Measurements from ENCODE around the gene CCDC85C. TPM values are rescaled to one million over a fixed set of nuclear protein-coding genes. Genes with fewer than 3 reads are reported as not detected.

Gene CCDC85C
- total RNA-seq, 6 experiments from 2014 or later = 31.3 to 41.4 (median 34.3) TPM

DNA sequence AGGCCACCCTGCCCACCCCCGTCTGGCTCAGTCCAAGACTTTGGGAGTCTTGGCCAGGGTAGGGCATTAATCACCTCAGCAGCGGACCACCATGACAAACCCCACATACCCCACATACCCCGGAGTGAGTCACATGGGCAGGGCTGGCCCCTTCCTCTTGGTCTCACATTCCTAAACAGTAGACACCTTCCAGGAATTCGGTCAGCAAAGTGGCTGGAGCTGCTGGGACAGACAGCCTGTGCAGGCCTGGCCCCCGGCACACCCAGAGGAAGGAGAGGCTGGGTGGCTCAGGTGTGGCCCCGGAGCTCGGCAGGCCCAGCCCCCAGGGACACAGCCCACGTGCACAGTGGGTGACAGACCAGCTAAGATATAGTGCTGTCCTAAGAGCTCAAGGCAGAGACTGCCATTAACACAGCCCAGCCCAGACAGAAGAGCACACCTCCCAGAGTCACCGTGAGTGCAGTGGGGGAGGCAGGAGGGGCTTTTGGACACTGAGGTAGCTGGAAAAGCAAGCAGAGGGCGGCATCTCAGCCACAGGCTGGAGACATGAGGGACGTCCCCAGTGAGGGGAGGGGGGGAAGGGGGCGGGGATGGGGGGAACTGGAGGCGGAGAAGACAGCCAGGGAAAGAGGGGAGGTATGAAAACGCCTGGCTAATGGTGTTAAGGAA is 24.0 kb downstream of the CCDC85C start:
- DNase-seq = peak; percentile 52
- peaks cover 66% of the 10 kb centered on the region for H3K4me1 Mint-ChIP-seq (ENCODE audit: low read depth)

DNA sequence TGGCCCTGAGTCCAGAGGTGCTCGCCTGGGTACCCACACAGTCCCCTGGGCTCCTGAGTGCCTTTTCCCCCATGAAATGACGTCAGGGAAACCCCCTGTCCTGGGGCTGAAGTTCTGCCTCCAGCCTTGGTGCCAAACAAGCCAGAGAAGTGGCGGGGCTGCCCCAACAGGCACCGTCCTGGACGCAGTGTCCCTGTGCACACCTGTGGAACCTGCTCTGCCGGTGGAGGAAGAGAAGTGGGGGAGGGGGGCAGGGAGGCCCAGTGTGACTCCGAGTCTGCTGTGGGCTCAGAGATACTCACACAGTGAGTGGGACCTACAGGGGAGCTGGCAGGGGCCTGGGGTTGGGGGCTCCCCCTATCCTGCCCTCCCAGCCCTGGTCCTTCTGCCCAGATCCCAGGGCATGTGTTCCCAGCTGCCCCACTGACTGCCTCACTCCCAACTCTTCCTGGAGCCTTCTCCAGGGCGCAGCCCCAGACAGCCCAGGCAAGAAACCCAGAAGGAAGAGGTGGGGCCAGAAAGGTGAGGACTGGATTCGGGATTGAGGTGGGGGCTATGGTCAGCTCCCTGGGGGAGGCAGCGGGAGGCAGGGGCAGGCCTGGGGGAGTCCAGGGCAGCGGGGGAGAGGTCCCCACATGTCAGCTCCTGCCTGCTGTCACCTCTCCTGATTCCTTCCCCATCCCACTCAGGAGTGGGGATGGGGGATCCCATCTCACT is 24.7 kb downstream of the CCDC85C start:
- Mint-ChIP-seq H3K27ac (peak overlapping the region; percentile 85), H3K36me3 (ENCODE audit: low read depth) (no peaks in the 10 kb centered on the region; the same call in 1 of the 2 replicates), H3K27me3 (ENCODE audit: insufficient read depth) (no peaks in the 10 kb centered on the region; the same call in 1 of the 2 replicates), H3K9me3 (no peaks in the 10 kb centered on the region), H3K4me1 (ENCODE audit: low read depth) (peaks cover 73% of the 10 kb centered on the region), H3K4me3 (peak overlapping the region; percentile 71)
- TF ChIP-seq, protein P1, sequence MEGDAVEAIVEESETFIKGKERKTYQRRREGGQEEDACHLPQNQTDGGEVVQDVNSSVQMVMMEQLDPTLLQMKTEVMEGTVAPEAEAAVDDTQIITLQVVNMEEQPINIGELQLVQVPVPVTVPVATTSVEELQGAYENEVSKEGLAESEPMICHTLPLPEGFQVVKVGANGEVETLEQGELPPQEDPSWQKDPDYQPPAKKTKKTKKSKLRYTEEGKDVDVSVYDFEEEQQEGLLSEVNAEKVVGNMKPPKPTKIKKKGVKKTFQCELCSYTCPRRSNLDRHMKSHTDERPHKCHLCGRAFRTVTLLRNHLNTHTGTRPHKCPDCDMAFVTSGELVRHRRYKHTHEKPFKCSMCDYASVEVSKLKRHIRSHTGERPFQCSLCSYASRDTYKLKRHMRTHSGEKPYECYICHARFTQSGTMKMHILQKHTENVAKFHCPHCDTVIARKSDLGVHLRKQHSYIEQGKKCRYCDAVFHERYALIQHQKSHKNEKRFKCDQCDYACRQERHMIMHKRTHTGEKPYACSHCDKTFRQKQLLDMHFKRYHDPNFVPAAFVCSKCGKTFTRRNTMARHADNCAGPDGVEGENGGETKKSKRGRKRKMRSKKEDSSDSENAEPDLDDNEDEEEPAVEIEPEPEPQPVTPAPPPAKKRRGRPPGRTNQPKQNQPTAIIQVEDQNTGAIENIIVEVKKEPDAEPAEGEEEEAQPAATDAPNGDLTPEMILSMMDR (IDR thresholded peaks at IDR 0.05) = no peak
- no peak for DNase-seq

More for the DNA sequence above, 24.0 kb downstream of the CCDC85C start:
- Mint-ChIP-seq H3K36me3 (ENCODE audit: low read depth) (no peaks in the 10 kb centered on the region; the same call in 1 of the 2 replicates), H3K27me3 (ENCODE audit: insufficient read depth) (no peaks in the 10 kb centered on the region), H3K4me3 (peak overlapping the region; percentile 71), H3K9me3 (no peaks in the 10 kb centered on the region), H3K27ac (peak overlapping the region; percentile 85)
- TF ChIP-seq, protein P1 (IDR thresholded peaks at IDR 0.05) = no peak

DNA sequence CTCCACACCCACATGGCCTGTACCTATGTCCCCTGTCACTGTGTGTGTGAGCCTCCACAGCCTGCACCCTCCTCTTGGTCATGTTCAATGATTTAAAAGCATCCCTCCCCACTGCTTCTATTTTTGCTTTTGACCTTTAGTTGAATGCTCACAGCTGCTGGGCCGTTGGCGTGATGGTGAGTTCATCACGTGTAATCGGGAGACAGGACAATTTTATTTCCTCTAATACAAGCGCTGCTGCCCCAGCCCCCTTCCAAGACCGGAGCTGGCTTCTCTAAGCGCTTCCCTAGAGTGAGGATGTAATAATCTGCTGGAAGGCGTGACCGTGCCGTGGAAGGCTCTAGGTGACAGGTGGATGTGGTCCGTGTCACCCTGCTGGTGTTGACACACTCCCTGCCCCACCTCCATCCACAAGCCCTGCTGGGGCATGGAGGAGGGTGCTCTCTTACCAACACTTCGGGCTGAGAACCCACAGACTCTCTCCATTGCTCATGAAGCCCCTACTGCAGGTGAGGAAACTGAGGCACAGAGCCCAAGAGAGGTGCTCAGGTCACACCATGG is 25.4 kb downstream of the CCDC85C start:
- no peak for DNase-seq
- peak overlapping the region; percentile 60 for H3K27ac Mint-ChIP-seq

DNA sequence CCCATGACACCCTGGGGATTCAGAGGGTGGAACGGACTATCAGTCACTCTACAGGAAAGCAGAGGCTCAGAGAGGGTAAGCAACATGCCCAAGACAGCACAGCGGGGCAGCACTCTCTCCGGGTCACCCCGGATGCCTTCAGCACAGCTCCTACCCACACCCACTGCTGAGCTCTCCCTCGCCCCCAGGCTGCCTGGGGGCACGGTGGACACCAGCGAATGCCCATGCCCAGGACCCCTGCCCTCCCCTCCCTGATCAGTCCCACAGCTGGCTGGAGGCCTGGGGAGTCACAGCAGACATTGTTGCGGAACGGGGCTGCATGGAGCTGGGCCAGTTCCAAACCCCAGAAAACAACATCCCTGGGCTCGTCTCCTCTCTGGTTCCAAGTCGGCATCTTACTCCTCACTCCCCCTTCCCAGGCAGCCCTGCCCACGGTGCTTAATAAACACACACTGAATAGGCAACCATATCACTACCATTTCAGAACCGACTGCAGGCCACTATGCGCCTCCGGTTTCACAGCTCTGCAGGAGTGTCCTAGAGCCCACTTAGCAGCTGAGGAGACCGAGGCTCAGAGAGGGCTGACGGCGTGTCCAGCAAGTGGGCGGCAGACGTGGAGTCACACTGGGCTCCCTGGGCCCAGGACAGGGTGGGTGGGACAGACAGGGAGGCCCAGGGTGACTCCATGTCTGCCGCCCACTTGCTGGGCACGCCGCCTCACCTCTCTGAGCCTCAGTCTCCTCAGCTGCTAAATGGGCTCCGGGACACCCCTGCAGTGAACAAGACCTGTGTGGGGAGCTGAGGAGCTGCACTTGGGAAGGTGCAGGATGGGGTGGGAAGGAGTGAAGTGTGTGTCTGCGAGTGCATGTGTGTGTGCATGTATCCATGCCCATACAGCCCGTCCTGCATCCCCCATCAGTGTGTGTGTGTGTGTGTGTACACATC is 27.0 kb downstream of the CCDC85C start:
- Mint-ChIP-seq H3K36me3 (ENCODE audit: low read depth) (no peaks in the 10 kb centered on the region; the same call in 1 of the 2 replicates), H3K9me3 (no peaks in the 10 kb centered on the region), H3K27me3 (ENCODE audit: insufficient read depth) (no peaks in the 10 kb centered on the region; the same call in none of the 2 replicates), H3K27ac (peak overlapping the region; percentile 82), H3K4me3 (no peak overlapping the region; the same call in 1 of the 2 replicates), H3K4me1 (ENCODE audit: low read depth) (peaks cover 85% of the 10 kb centered on the region)
- TF ChIP-seq, protein P1 (IDR thresholded peaks at IDR 0.05) = no peak
- no peak for DNase-seq

More for the DNA sequence above, 25.4 kb downstream of the CCDC85C start:
- Mint-ChIP-seq H3K36me3 (ENCODE audit: low read depth) (no peaks in the 10 kb centered on the region; the same call in 1 of the 2 replicates), H3K27me3 (ENCODE audit: insufficient read depth) (no peaks in the 10 kb centered on the region; the same call in 1 of the 2 replicates), H3K9me3 (no peaks in the 10 kb centered on the region), H3K4me3 (peak overlapping the region; percentile 7; the same call in 1 of the 2 replicates), H3K4me1 (ENCODE audit: low read depth) (peaks cover 75% of the 10 kb centered on the region)
- TF ChIP-seq, protein P1 (IDR thresholded peaks at IDR 0.05) = no peak

DNA sequence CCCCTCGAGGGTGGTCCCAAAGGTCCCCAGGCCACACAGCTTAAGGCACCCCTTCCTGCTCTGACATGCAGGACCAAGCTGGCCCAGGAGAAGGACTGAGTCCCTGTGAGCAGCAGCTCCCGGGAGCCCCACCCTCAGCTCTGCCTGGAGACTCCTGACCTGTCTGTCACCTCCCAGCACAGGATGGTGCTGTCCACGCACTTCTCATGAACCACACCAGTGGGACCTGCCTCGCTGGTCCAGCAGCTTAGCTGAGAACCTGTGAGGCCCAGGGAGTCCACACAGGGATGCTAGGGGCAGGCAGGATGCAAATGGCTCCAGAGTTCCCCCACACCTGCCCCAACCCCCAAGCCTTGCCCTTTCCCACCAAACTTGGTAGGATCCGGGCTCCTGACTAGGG is 27.7 kb downstream of the CCDC85C start:
- Mint-ChIP-seq H3K9me3 (no peaks in the 10 kb centered on the region), H3K36me3 (ENCODE audit: low read depth) (no peaks in the 10 kb centered on the region), H3K27me3 (ENCODE audit: insufficient read depth) (no peaks in the 10 kb centered on the region; the same call in none of the 2 replicates), H3K4me1 (ENCODE audit: low read depth) (peaks cover 90% of the 10 kb centered on the region), H3K27ac (peak overlapping the region; percentile 82; the same call in 1 of the 2 replicates), H3K4me3 (0 out of 2 replicates have a peak overlapping the region, but pooled peaks have one; percentile 29)
- no peak for DNase-seq
- TF ChIP-seq, protein P1 (IDR thresholded peaks at IDR 0.05) = no peak
